ENCODE data around the gene KBTBD13.
"Not testable (repeated sequence)": the region's sequence is repeated elsewhere in the genome, so short reads cannot be mapped to it uniquely, and the experiment has no call there.

KBTBD13 gene

DNA sequence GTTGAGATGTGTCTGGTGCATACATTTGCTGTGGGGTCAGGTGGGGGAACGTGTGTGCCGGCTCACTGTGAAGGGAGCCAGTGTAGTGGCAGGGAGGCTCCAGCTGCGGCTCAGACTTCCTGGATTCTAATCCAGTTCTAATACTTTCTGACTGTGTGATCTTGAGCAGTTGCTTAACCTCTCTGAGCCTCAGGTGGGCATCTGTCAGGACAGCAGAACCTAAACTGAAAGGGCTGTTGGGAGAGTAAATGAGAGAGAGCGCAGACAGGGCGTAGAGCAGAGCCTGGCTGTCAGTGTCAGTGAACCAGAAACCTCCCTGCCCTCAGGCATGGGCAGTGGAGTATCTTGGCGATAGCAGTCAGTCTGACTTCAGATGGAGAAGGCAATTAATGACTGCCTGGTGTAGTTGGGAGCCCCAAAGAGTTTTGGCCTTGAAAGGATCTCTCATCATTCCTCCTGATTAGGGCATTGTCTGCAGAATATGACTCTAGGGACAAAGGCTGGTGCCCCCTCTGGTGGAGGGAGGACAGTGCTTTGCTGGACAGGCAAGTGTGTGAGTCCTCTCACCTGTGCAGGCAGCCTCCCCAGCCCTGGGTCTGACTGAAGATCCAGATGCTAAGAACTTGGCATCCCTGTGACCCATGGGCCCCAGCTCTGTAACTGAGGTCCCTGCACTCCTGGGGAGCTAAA lies 9.6 kb downstream of the KBTBD13 start:
- Histone ChIP-seq H3K27ac (ENCODE audit: low read length) (no peak overlapping the region), H3K27me3 (ENCODE audit: insufficient read depth, low read length) (peaks cover 24% of the 10 kb centered on the region), H3K4me1 (ENCODE audit: insufficient read depth, low read length) (peaks cover 27% of the 10 kb centered on the region), H3K9me3 (ENCODE audit: insufficient read depth, low read depth, low read length) (no peaks in the 10 kb centered on the region), H3K36me3 (ENCODE audit: insufficient read depth, low read depth, low read length) (no peaks in the 10 kb centered on the region), H3K9ac (ENCODE audit: low read depth, low read length) (no peak overlapping the region), H3K4me3 (ENCODE audit: low read length) (no peak overlapping the region)

DNA sequence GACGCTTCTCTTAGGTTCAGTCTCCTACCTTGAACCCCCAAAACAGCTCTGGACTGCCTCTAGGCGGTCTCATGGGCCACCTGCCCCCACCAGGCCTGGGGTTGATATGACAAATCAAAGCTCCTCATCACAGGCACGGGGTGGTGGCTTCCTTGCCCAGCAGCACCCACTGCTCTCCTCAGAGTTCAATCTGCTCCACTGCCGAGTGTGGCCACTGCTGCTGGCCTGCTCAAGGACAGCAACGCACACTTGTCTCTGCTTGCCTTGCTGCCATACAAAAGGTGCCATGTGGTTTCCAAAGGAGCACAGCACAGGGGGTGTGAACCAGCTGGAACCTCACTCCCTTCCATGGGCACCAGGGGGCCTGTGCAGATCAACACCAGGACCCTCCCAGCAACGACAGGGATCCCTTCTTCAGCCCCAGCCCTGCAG lies 10.2 kb downstream of the KBTBD13 start:
- Histone ChIP-seq H3K4me3 (ENCODE audit: low read length) (no peak overlapping the region), H3K9ac (ENCODE audit: low read depth, low read length) (no peak overlapping the region), H3K36me3 (ENCODE audit: insufficient read depth, low read depth, low read length) (no peaks in the 10 kb centered on the region), H3K27me3 (ENCODE audit: insufficient read depth, low read length) (peaks cover 19% of the 10 kb centered on the region), H3K9me3 (ENCODE audit: insufficient read depth, low read depth, low read length) (no peaks in the 10 kb centered on the region), H3K27ac (ENCODE audit: low read length) (no peak overlapping the region), H3K4me1 (ENCODE audit: insufficient read depth, low read length) (peaks cover 27% of the 10 kb centered on the region)

DNA sequence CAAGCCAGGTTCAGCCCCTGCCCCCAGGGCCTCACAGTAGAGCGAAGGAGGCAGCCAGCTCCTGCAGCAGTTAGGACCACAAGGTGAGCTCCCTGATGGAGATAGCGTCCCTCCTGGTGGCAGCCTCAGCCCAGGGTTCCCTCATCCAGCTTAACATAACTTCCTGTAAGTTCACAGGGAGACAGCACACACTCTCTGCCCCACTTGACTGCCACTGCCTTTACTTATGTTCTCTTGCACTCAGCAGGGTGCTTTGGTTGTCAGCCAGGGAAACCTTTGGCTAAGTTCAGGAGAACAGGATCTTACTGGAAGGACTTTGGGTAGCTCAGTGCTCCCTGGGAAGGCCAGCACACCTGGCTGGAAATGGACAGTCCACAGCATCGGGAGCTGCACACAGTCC lies 10.9 kb downstream of the KBTBD13 start:
- Histone ChIP-seq H3K9ac (ENCODE audit: low read depth, low read length) (no peak overlapping the region), H3K9me3 (ENCODE audit: insufficient read depth, low read depth, low read length) (no peaks in the 10 kb centered on the region), H3K27ac (ENCODE audit: low read length) (no peak overlapping the region), H3K27me3 (ENCODE audit: insufficient read depth, low read length) (peaks cover 12% of the 10 kb centered on the region; the same call in 1 of the 2 replicates), H3K4me3 (ENCODE audit: low read length) (no peak overlapping the region), H3K4me1 (ENCODE audit: insufficient read depth, low read length) (peaks cover 22% of the 10 kb centered on the region), H3K36me3 (ENCODE audit: insufficient read depth, low read depth, low read length) (no peaks in the 10 kb centered on the region)

DNA sequence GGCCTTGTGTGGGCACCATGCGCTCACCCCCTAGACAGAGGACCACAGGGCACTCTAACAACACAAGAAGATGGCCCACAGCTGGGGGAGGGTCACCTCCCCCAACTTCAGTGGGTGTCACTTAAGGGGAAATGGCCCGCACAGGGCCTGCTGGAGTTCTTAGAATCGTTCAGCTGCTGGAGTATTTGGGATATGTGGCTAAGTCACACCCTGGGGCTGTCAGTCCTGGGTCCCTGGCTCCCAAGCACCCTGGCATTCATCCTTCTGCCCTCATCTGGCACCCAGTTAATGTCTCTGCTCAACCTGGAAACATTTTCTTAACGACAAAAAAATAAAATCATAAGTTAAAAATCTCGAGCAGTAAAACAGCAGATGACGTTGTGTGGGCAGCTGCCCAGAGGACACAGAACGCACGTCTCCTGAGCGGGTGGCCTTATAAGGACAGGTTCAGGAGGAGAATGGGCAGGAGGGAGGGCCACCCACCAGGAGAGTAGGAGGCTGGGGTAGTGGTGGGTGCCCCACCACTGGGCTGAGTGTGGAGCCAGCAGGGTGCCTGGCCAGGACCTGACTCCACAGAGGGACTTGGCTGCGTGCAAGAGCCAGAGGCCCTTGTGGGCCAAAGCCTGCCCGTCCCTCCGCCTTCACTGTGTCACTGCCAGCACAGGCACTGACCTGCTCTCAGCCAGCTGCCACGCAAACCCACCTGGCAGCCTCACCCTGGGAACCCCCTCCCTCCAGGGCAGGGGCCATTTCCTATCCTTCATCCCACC lies 11.5 kb downstream of the KBTBD13 start:
- H3K9ac ChIP-seq (ENCODE audit: low read depth, low read length), result no peak overlapping the region
- peaks cover 9% of the 10 kb centered on the region; the same call in 1 of the 2 replicates for H3K27me3 ChIP-seq (ENCODE audit: insufficient read depth, low read length)
- no peak overlapping the region for H3K4me3 ChIP-seq (ENCODE audit: low read length)
- H3K36me3 ChIP-seq (ENCODE audit: insufficient read depth, low read depth, low read length), result no peaks in the 10 kb centered on the region
- no peak overlapping the region for H3K27ac ChIP-seq (ENCODE audit: low read length)
- H3K4me1 ChIP-seq (ENCODE audit: insufficient read depth, low read length), result peaks cover 16% of the 10 kb centered on the region
- no peaks in the 10 kb centered on the region for H3K9me3 ChIP-seq (ENCODE audit: insufficient read depth, low read depth, low read length)

DNA sequence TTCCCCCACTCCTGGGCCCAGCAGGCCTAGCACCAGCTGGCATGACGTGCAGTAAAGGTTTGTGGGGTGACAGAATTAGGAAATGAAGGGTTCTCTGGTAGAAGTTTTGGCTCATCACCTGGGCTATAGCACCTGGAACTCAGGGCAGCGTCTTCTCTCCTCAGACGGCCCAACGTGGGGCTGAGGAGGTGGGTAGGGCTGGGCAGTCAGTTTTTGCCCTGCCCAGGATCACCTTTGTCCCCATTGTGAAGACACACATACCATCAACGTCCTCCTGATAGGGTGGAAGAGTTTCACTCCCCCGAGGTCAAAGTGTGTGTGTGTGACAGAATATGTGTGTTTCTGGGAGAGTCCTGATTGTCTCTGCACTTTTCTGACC lies 12.1 kb downstream of the KBTBD13 start:
- no peak overlapping the region for H3K9ac ChIP-seq (ENCODE audit: low read depth, low read length)
- no peak overlapping the region for H3K27ac ChIP-seq (ENCODE audit: low read length)
- no peaks in the 10 kb centered on the region for H3K36me3 ChIP-seq (ENCODE audit: insufficient read depth, low read depth, low read length)
- peaks cover 9% of the 10 kb centered on the region; the same call in 1 of the 2 replicates for H3K27me3 ChIP-seq (ENCODE audit: insufficient read depth, low read length)
- peaks cover 11% of the 10 kb centered on the region for H3K4me1 ChIP-seq (ENCODE audit: insufficient read depth, low read length)
- no peaks in the 10 kb centered on the region for H3K9me3 ChIP-seq (ENCODE audit: insufficient read depth, low read depth, low read length)
- no peak overlapping the region for H3K4me3 ChIP-seq (ENCODE audit: low read length)

DNA sequence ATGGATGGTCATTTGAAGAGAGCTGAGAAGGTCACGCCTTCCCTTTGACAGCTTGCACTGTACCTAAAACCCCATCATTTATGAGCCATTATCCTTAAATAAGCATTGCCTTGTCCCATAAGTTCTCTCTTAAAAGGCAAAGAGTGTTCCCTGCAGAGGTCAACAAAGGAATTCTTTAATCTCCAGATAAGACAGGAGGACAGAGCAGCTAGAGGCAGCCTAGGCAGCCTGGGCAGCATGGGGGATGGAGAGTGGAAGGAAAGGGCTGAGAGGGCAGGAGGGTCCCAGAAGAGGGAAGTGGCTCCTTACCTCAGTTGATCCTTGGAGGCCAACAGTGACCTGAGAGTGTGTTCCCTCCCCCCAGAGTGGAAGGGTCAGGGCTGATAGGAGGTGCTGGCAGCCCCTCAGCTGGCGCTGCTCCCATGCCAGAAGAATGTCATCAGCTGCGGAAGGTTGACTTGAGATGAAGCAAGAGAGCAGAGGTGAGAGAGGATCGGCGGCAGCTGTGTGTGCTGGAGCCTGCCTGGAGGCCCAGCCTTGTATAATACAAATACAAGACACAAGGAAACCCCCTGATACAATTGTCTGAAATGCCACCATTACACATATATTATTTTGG lies 12.8 kb downstream of the KBTBD13 start:
- peaks cover 4% of the 10 kb centered on the region for H3K4me1 ChIP-seq (ENCODE audit: insufficient read depth, low read length)
- H3K27ac ChIP-seq (ENCODE audit: low read length), result no peak overlapping the region
- H3K36me3 ChIP-seq (ENCODE audit: insufficient read depth, low read depth, low read length), result no peaks in the 10 kb centered on the region

DNA sequence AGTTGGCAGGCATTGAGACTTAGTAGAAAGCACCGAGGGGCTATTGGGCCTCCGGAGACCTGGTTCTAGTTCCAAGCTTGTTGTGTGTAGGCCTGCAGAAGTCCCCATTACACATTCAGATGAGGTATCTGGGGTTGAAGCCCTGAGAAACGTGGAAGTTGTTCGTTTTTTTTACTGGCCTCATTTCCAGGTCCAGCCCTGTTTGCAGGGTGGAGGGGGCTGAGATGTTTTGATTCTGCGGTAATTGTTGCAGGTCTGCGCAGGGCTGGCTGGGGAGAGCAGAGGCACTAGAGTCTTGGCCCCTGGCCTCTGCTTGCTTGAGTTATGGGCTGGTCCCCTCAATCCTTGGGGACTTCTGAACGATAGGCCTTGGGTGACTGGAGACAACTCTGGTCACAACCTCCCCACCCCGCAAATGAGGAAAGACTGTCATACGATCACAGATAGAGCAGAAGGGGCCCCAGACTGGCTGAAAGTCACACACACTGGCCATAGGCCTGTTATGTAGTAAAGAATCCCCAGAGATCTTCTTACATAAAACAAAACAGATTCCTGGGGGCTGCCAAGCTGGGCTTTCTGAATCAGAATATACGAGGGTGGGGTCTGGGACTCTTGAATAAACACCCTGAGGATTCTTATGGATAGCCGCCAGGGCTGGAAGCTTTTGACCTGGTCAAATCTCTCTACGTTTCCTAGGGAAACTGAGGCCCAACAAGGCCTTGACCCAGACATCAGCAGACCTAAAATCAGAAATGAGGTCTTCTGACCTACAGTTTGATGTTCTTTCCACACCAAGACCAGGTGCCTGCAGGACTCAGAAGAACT lies 15.6 kb downstream of the KBTBD13 start:
- H3K4me1 ChIP-seq (ENCODE audit: insufficient read depth, low read length), result no peaks in the 10 kb centered on the region; the same call in 1 of the 2 replicates
- no peak overlapping the region for H3K9ac ChIP-seq (ENCODE audit: low read depth, low read length)
- no peak overlapping the region for H3K4me3 ChIP-seq (ENCODE audit: low read length)
- H3K36me3 ChIP-seq (ENCODE audit: insufficient read depth, low read depth, low read length), result no peaks in the 10 kb centered on the region
- H3K9me3 ChIP-seq (ENCODE audit: insufficient read depth, low read depth, low read length), result no peaks in the 10 kb centered on the region
- no peaks in the 10 kb centered on the region for H3K27me3 ChIP-seq (ENCODE audit: insufficient read depth, low read length)
- H3K27ac ChIP-seq (ENCODE audit: low read length), result no peak overlapping the region

More for the DNA sequence above, 12.8 kb downstream of the KBTBD13 start:
- H3K9ac ChIP-seq (ENCODE audit: low read depth, low read length), result no peak overlapping the region
- H3K4me3 ChIP-seq (ENCODE audit: low read length), result no peak overlapping the region
- H3K27me3 ChIP-seq (ENCODE audit: insufficient read depth, low read length), result peaks cover 6% of the 10 kb centered on the region; the same call in 1 of the 2 replicates
- no peaks in the 10 kb centered on the region for H3K9me3 ChIP-seq (ENCODE audit: insufficient read depth, low read depth, low read length)

DNA sequence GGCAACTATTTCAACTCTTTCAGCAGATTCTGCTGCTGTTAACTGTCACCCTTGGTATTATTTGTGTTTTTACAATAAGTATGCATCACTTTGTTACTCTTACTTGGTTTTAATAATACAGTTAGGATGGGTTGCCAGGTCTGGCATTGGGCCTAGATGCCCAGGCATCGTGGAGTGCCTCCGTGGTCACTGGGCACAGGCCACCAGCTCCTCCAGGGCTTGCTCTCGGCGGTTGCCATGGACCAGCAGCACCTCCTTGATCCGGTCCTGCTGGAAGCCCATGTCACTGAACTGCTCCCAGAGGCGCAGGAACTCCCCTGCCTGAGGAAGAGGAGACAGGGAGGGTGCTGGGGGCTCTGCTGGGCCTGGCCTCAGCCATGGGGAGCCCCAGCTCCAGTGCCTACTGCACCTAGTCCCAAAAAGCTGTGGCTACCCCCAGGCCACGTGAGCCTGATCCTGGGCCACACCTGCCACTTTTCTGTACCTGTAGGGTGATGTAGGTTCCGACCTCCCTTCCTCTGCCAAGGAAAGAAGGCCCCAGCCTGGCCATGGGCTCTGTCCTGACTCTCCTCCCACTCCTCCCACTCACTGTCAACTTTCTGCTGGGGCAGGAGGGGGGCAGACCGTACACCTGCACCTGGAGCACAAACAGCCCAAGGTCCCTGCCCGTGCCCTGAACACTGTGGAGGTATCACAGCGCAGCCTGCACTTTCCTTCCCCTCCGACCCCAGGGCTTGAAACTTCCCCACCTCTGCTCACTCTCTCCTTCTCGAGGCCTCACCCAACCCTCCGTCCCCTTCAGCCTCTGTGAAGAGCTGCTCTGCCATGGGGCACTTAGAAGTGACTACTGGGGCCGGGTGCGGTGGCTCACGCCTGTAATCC lies 16.6 kb downstream of the KBTBD13 start:
- Histone ChIP-seq H3K27me3 (ENCODE audit: insufficient read depth, low read length) (no peaks in the 10 kb centered on the region), H3K4me1 (ENCODE audit: insufficient read depth, low read length) (no peaks in the 10 kb centered on the region; the same call in 1 of the 2 replicates), H3K36me3 (ENCODE audit: insufficient read depth, low read depth, low read length) (peaks cover 3% of the 10 kb centered on the region; the same call in 1 of the 2 replicates), H3K27ac (ENCODE audit: low read length) (no peak overlapping the region), H3K4me3 (ENCODE audit: low read length) (no peak overlapping the region), H3K9ac (ENCODE audit: low read depth, low read length) (no peak overlapping the region), H3K9me3 (ENCODE audit: insufficient read depth, low read depth, low read length) (no peaks in the 10 kb centered on the region)

DNA sequence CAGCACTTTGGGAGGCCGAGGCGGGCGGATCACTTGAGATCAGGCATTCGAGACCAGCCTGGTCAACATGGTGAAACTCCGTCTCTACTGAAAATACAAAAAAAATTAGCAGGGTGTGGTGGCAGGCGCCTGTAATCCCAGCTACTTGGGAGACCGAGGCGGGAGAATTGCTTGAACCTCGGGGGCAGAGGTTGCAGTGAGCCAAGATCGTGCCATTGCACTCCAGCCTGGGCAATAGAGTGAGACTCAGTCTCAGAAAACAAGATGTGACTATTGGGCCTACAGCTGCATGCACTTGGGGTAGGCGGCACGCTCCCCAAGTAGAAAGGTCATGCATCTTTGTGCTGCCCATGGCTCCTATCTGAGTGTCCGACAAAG lies 17.2 kb downstream of the KBTBD13 start:
- not testable (repeated sequence) for H3K36me3 ChIP-seq (ENCODE audit: insufficient read depth, low read depth, low read length); H3K9ac ChIP-seq (ENCODE audit: low read depth, low read length); H3K9me3 ChIP-seq (ENCODE audit: insufficient read depth, low read depth, low read length); H3K4me3 ChIP-seq (ENCODE audit: low read length); H3K4me1 ChIP-seq (ENCODE audit: insufficient read depth, low read length); H3K27me3 ChIP-seq (ENCODE audit: insufficient read depth, low read length); H3K27ac ChIP-seq (ENCODE audit: low read length)

DNA sequence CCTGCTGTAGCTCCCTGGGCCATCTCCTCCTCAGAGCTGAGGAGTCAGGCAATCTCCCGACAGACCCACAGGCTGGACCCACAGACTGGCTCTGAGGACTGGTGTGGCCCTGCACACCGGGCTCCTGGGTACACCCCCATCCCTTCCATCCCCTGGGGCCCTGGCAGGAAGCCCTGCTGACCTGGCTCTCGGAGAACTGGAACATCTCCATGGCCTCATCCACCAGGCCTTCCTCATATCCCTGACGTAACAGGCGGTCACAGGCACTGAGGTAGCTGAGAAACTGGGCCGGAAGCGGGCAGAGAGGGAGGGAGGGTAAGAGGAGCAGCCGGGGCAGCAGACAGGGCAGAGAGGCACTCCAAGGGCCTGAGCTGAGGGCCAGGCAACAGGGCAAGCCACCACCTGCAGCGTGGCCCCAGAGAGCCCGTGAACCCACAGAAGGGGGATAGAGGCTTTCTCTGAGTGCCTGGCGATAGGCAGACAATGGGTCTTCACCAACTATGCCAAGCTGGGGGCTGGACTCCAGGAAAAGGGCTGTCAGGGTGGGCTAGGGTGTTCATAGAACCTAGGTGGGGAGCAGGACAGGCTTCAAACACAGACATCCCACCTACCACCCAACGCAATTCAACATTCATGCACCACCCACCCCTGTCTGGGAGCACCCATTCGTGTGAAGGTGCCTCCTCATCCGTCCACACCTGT lies 17.9 kb downstream of the KBTBD13 start:
- H3K9me3 ChIP-seq (ENCODE audit: insufficient read depth, low read depth, low read length), result no peaks in the 10 kb centered on the region
- H3K36me3 ChIP-seq (ENCODE audit: insufficient read depth, low read depth, low read length), result peaks cover 16% of the 10 kb centered on the region; the same call in 1 of the 2 replicates
- no peaks in the 10 kb centered on the region for H3K27me3 ChIP-seq (ENCODE audit: insufficient read depth, low read length)
- H3K27ac ChIP-seq (ENCODE audit: low read length), result no peak overlapping the region
- no peaks in the 10 kb centered on the region for H3K4me1 ChIP-seq (ENCODE audit: insufficient read depth, low read length)
- H3K9ac ChIP-seq (ENCODE audit: low read depth, low read length), result no peak overlapping the region
- H3K4me3 ChIP-seq (ENCODE audit: low read length), result no peak overlapping the region
